Muscle of leg (tissue), 11 donors: ENCODE measurements around the gene RPP30. TPM values are rescaled to one million over a fixed set of nuclear protein-coding genes. Genes with fewer than 3 reads are reported as not detected.
A peak's percentile ranks its signal among the peaks of the same experiment; 100 is the strongest.
"Not testable (repeated sequence)": the region's sequence is repeated elsewhere in the genome, so short reads cannot be mapped to it uniquely, and the experiment has no call there.

Experiments used
- DNase-seq: peaks from one replicate; pipeline ENCODE4 v3.0.0; 2013
- H3K27ac ChIP-seq: one replicate; pipeline ENCODE4 v1.5.1; 2013; ENCODE audit warnings: mild to moderate bottlenecking, low read length, control low read depth
- H3K27me3 ChIP-seq: one replicate; pipeline ENCODE4 v1.6.1; 2013; ENCODE audit warnings: low read length; ENCODE audit not compliant: control insufficient read depth, insufficient read depth
- H3K36me3 ChIP-seq: one replicate; pipeline ENCODE4 v1.6.1; 2013; ENCODE audit warnings: low read length; ENCODE audit not compliant: control insufficient read depth, insufficient read depth
- H3K4me1 ChIP-seq: one replicate; pipeline ENCODE4 v1.6.1; 2013; ENCODE audit warnings: low read length; ENCODE audit not compliant: control insufficient read depth, insufficient read depth
- H3K4me3 ChIP-seq: one replicate; pipeline ENCODE4 v1.5.1; 2013; ENCODE audit warnings: low read length, control low read depth
- H3K9me3 ChIP-seq: replicated peaks from 2 replicates; pipeline ENCODE4 v1.6.1; 2013; ENCODE audit warnings: low read depth, low read length; ENCODE audit not compliant: control insufficient read depth
- WGBS: methylation state at CpG from one replicate; pipeline ENCODE4 v1.1.5; 2013; ENCODE audit warnings: missing lambda C conversion rate; ENCODE audit not compliant: insufficient coverage; 5-methylcytosine and 5-hydroxymethylcytosine counted together
- polyA plus RNA-seq, 8 donors: library from polyadenylated mRNA; unstranded; fragments of 120-200 nt; gene quantifications; one replicate each; pipeline versions ENCODE4 v1.2.1 to v1.2.3, GENCODE V29; 2013; ENCODE audit warnings: inconsistent platforms in 1 of 8, low replicate concordance in 1 of 8; ENCODE audit not compliant: insufficient read length in 8 of 8, insufficient read depth in 1 of 8
- total RNA-seq: library from RNA; stranded (reverse); fragments of 120-200 nt; gene quantifications from one replicate; pipeline ENCODE4 v1.2.4, GENCODE V29; 2013

RPP30 gene
- total and polyA plus RNA-seq, 9 donors, result 30.3 to 43.3 (median 33.2) TPM

DNA sequence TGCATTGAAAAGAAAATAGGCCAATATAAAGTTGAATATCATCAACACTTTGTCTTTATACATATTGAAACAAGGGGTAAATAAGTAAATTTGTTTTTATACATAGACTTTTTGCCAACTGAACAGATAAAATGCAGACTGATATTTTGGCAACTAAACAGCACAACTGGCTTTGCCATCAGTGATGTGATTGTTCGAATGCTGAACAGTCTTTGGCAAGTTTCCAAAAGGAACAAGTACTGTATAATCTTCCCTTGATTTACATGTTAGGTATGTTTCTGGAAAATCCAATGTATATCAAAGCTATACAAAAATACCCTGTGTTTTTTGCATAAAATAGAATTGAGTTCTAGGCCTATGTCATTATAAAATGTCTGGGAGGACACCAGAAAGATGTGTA lies 67.3 kb downstream of the RPP30 start:
- no peak overlapping the region for H3K27ac ChIP-seq
- WGBS, result no CpG with 5 or more reads among the region's 1 CpG
- DNase-seq, result peak; percentile 35

DNA sequence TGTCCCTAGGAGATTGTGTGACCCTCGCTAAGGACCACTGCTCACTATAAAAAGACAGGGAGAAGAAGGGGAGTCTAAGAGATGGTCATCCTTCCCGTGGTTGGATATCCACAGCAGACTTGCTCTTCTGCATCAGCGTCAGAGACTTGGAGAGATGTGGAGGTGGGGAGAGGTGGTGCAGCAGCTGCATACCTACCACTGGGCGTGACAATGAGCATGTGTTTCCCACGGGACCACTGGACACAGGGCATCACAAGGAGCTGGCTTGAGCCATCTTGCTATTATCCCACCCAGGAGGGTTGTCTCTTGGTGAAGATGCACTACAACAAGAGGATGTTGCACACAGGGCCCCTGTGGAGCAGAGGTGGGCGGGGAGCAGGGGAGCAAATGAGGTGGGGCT lies 67.9 kb downstream of the RPP30 start:
- H3K4me3 ChIP-seq, result no peak overlapping the region
- no peaks in the 10 kb centered on the region for H3K36me3 ChIP-seq
- peaks cover 13% of the 10 kb centered on the region for H3K4me1 ChIP-seq
- no peaks in the 10 kb centered on the region for H3K9me3 ChIP-seq
- WGBS, result 88% methylated on average over 4 of the region's 6 CpGs
- no peak for DNase-seq
- H3K27ac ChIP-seq, result no peak overlapping the region
- H3K27me3 ChIP-seq, result no peaks in the 10 kb centered on the region

More for the DNA sequence above, 67.3 kb downstream of the RPP30 start:
- Histone ChIP-seq H3K4me3 (no peak overlapping the region), H3K9me3 (no peaks in the 10 kb centered on the region), H3K36me3 (no peaks in the 10 kb centered on the region), H3K4me1 (peaks cover 13% of the 10 kb centered on the region), H3K27me3 (no peaks in the 10 kb centered on the region)

DNA sequence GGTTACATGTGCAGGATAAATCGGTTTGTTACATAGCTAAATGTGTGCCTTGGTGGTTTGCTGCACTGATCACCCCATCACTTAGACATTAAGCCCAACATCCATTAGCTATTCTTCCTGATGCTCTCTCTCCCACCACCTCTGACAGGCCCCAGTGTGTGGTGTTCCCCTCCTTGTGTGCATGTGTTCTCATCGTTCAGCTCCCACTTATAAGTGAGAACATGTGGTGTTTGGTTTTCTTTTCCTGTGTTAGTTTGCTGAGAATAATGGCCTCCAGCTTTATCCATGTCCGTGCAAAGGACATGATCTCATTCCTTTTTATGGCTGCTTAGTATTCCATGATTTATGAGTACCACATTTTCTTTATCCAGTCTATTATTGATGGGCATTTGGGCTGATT lies 71.2 kb downstream of the RPP30 start:
- not testable (repeated sequence) for DNase-seq, H3K4me3 ChIP-seq, H3K27ac ChIP-seq, H3K27me3 ChIP-seq, H3K36me3 ChIP-seq, H3K4me1 ChIP-seq, H3K9me3 ChIP-seq
- WGBS, result no CpG with 5 or more reads among the region's 3 CpGs

DNA sequence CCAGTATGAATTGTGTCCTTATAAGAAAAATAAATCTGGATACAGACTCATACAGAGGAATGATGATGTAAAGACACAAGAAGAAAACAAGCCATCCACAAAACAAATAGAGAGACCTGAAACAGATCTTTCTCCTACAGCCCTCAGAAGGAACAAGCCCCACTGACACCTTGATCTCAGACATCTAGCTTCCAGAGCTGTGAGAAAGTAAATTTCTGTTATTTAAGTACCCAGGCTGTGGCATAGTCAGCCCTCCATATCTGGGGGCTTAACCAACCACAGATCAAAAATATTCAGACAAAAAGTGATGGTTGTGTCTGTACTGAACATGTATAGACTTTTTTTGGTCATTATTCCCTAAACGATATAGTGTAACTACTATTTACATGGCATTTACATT lies 73.0 kb downstream of the RPP30 start:
- WGBS, result no CpG with 5 or more reads among the region's 1 CpG
- no peak for DNase-seq
- peaks cover 2% of the 10 kb centered on the region for H3K4me1 ChIP-seq
- no peak overlapping the region for H3K27ac ChIP-seq
- H3K27me3 ChIP-seq, result no peaks in the 10 kb centered on the region
- H3K4me3 ChIP-seq, result no peak overlapping the region
- H3K36me3 ChIP-seq, result no peaks in the 10 kb centered on the region
- H3K9me3 ChIP-seq, result no peaks in the 10 kb centered on the region

DNA sequence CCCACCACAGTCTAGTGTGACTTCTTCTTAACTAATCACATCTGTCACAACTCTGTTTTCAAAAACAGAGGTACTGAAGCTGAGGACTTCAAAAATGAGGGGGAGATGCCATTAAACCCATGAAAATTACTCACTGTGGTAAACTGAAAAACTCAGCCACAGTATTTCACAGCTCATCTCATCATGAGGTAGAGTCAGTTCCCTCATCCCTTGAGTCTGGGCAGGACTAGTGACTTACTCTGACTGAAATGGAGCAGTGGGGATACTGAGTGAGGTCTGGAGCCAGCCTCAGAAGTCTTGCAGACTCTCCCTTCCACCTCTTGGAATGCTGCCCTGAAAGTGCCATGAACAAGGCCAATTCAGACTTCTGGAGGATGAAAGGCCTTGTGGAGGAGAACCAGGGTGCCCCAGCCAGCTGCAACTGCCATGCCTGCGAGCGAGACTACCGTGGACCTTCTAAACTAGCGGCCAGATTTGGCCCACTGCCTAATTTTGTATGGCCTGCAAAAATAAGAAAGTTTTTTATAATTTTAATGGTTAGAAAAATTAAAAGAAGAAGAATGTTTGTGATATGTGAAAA lies 73.8 kb downstream of the RPP30 start:
- no peak overlapping the region for H3K27ac ChIP-seq
- no peak for DNase-seq
- WGBS, result 95% methylated on average over 4 of the region's 4 CpGs
- no peak overlapping the region for H3K4me3 ChIP-seq
- no peaks in the 10 kb centered on the region for H3K27me3 ChIP-seq
- H3K36me3 ChIP-seq, result no peaks in the 10 kb centered on the region
- no peaks in the 10 kb centered on the region for H3K9me3 ChIP-seq
- H3K4me1 ChIP-seq, result no peaks in the 10 kb centered on the region

DNA sequence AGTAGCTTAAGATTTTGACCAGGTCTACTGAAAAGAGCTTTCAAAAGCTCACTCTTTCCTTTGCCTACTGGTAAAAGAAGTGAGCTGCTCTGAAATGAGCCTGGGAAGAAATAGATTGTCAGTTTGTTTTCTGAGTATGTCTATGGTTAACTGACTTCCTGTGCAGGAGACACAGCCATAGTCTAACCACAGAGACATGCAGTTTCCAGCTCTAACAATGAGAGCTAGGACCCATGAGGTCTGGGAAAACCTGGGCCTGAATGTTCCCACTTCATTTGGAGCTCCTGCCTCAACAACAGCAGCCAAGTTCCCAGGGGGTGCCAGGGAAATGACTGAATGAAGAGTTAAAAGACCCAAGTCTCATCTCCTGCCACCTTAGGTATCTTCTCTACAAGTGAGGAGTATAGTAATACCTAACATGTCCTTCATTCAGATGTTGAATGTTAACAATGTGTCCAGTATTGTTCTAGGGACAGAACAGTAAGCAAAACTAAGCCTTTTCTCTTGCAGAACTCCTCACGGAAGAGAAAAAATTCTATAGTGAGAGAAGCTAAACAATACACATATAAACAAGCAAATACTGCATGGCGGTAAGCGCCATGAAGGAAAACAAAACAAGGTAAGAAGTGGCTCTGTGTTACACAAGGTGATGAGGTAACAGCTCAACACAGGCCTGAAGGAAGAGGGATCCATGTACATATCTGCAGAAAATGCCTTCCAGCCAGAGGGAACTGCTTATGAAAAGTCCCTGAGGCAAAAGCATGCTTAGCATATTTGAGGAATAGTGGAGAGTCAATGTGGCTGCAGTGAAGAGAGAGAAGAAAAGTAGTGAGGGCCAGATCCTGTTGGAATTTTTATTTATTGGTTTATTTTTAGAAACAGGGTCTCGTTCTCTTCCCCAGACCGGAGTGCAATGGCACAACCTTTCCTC lies 75.5 kb downstream of the RPP30 start:
- no peaks in the 10 kb centered on the region for H3K27me3 ChIP-seq
- no peaks in the 10 kb centered on the region for H3K4me1 ChIP-seq
- no peak for DNase-seq
- no peak overlapping the region for H3K27ac ChIP-seq
- H3K4me3 ChIP-seq, result no peak overlapping the region
- H3K9me3 ChIP-seq, result no peaks in the 10 kb centered on the region
- H3K36me3 ChIP-seq, result no peaks in the 10 kb centered on the region
- no CpG with 5 or more reads among the region's 5 CpGs for WGBS

Other genes with a start within 250 kb of the RPP30 start
- gene HTR7, start 13.9 kb upstream of the RPP30 start, total RNA-seq, result 0.18 TPM
- under 1 TPM; 0.09 to 0.25 (median 0.18) TPM for gene HTR7, start 13.9 kb upstream of the RPP30 start, polyA plus RNA-seq
- gene ANKRD1, start 49.1 kb downstream of the RPP30 start, total RNA-seq, result 25.6 TPM
- 100 to 1,000 TPM in 2 of 8 donors, 10 to 100 TPM in 6; 12.5 to 128 (median 38.6) TPM for gene ANKRD1, start 49.1 kb downstream of the RPP30 start, polyA plus RNA-seq